Pancreas (tissue), 10 donors: ENCODE measurements around the gene MEX3C. TPM values are rescaled to one million over a fixed set of nuclear protein-coding genes. Genes with fewer than 3 reads are reported as not detected.

Experiments
- ATAC-seq, 4 donors: fragments of 200-7000 bp; cut with Tn5 transposase; one replicate each; pipeline versions ENCODE4 v1.8.0 to v1.9.1; 2020; ENCODE audit warnings: mild to moderate bottlenecking in 4 of 4, moderate library complexity in 4 of 4
- DNase-seq, 6 donors: peaks; one replicate each; pipeline ENCODE4 v3.0.0-alpha.2; 2020
- FAIRE-seq: peaks from 2 replicates; lab custom pipeline; 2012; peaks lifted over from hg19 to GRCh38; lab: Jason Lieb, UNC
- H3K27ac ChIP-seq, 4 donors: fragments of 200-600 bp; sonication (generic); 1 replicate in 3 of 4; 2 replicates in 1 of 4; pipeline versions ENCODE4 v1.5.0 to v1.8.0; 2020
- H3K27me3 ChIP-seq, 4 donors: fragments of 200-600 bp; one replicate each; pipeline ENCODE4 v1.8.0; 2021
- H3K36me3 ChIP-seq, 3 donors: fragments of 200-600 bp; sonication (generic) in 1 of 3; one replicate each; pipeline versions ENCODE4 v1.5.0 to v1.8.0; 2020 to 2021
- H3K4me1 ChIP-seq, 3 donors: fragments of 200-600 bp; one replicate each; pipeline ENCODE4 v1.8.0; 2021
- H3K4me3 ChIP-seq, 4 donors: fragments of 200-600 bp; sonication (generic) in 2 of 4; one replicate each; pipeline versions ENCODE4 v1.5.0 to v1.8.0; 2020 to 2021
- H3K9me3 ChIP-seq, 4 donors: fragments of 200-600 bp; one replicate each; pipeline ENCODE4 v1.8.0; 2021
- CTCF ChIP-seq, 4 donors: fragments of 200-600 bp; sonication (generic) in 3 of 4; IDR thresholded peaks; one replicate each; pipeline versions ENCODE4 v1.5.0 to v1.8.0; 2021; ENCODE audit warnings: antibody characterized with exemption in 4 of 4
- WGBS, 2 donors: extraction: QIAGEN DNeasy Blood & Tissue Kit; methylation state at CpG; one replicate each; pipeline ENCODE4 v1.1.7; 2013; 5-methylcytosine and 5-hydroxymethylcytosine counted together
- intact Hi-C, 3 donors: fragments of 100-400 bp; cut with DNase I; formaldehyde crosslinking; loops; one replicate each; pipeline versions ENCODE4 v1.11.1 to v1.14.2; 2022
- polyA plus RNA-seq, 2 donors: library from polyadenylated mRNA; stranded (reverse); fragments of 200-250 nt; gene quantifications; one replicate each; pipeline ENCODE4 v1.2.3, GENCODE V29; 2013
- total RNA-seq, 6 donors: library from RNA; stranded (reverse); fragmentation: NEBNext Ultra II Directional in 4 of 6; extraction: Animal tissue kit (Norgen Biotek cat#: 25700) in 4 of 6; gene quantifications; one replicate each; pipeline versions ENCODE4 v1.2.1 to v1.2.4, GENCODE V29; 2021 to 2023
- donor health status: healthy with polysubstance abuse.
- donor health status: DM: no; HTN: no; CAD: no; lungs with moderate emphysema.
- donor health status: DM: no; HTN: no; CAD: no.
- donor health status: control.
- donor health status: control.
- donor health status: Bipolar disorder and iron deficiency.
- donor health status: DM: yes; HTN: yes; CAD: no.
- donor health status: DM: no; HTN: no; CAD: no.
- donor health status: DM: no; HTN: no; CAD: no.
- donor health status: DM: yes; HTN: yes; CAD: no.

MEX3C gene
- total and polyA plus RNA-seq, 8 donors: 4.2 to 18.6 (median 9.8) TPM

- no peaks in the 10 kb centered on the region for H3K27me3 ChIP-seq
- no peak for TF ChIP-seq CTCF (IDR thresholded peaks at IDR 0.05)
- H3K27ac ChIP-seq: no peak overlapping the region
- FAIRE-seq: no peak
- intact Hi-C loops: no loop called here
- no peaks in the 10 kb centered on the region for H3K9me3 ChIP-seq
- whole genome bisulfite sequencing, 2 donors: 84 to 88% methylated on average over 6 of the region's 6 CpGs
- H3K4me1 ChIP-seq: no peaks in the 10 kb centered on the region
- no peak overlapping the region for H3K4me3 ChIP-seq
- no peak for DNase-seq
- no peak for ATAC-seq
- H3K36me3 ChIP-seq: no peaks in the 10 kb centered on the region
These were observed 47.3 kb downstream of the MEX3C start for GRCh38 chr18:51150113-51150700.

- no peak for FAIRE-seq
- H3K36me3 ChIP-seq: no peaks in the 10 kb centered on the region
- TF ChIP-seq CTCF (IDR thresholded peaks at IDR 0.05): no peak
- ATAC-seq: no peak
- H3K4me3 ChIP-seq: no peak overlapping the region
- no peak overlapping the region for H3K27ac ChIP-seq
- no peaks in the 10 kb centered on the region for H3K27me3 ChIP-seq
- 92 to 94% methylated on average over 4 of the region's 4 CpGs for WGBS, 2 donors
- H3K9me3 ChIP-seq: no peaks in the 10 kb centered on the region
- no peak for DNase-seq
- H3K4me1 ChIP-seq: no peaks in the 10 kb centered on the region
- intact Hi-C loops: no loop called here
These were observed 47.8 kb downstream of the MEX3C start for GRCh38 chr18:51149670-51150069.

- DNase-seq (no peak), FAIRE-seq (no peak), ATAC-seq (no peak)
- no peaks in the 10 kb centered on the region for H3K27me3 ChIP-seq
- WGBS, 2 donors: 65 to 67% methylated on average over 4 of the region's 4 CpGs
- no peak overlapping the region for H3K27ac ChIP-seq
- H3K36me3 ChIP-seq: no peaks in the 10 kb centered on the region
- no peak overlapping the region for H3K4me3 ChIP-seq
- intact Hi-C loops: no loop called here
- no peaks in the 10 kb centered on the region for H3K4me1 ChIP-seq
- no peak for TF ChIP-seq CTCF (IDR thresholded peaks at IDR 0.05)
- no peaks in the 10 kb centered on the region for H3K9me3 ChIP-seq
These were observed 50.6 kb downstream of the MEX3C start for GRCh38 chr18:51146909-51147308.

GRCh38 chr18:51138936-51139335 is 58.5 kb downstream of the MEX3C start:
- DNase-seq (no peak), FAIRE-seq (no peak), ATAC-seq (no peak)
- Histone ChIP-seq H3K27ac (no peak overlapping the region), H3K36me3 (no peaks in the 10 kb centered on the region), H3K27me3 (no peaks in the 10 kb centered on the region), H3K4me3 (no peak overlapping the region), H3K9me3 (no peaks in the 10 kb centered on the region), H3K4me1 (no peaks in the 10 kb centered on the region)
- 92 to 94% methylated on average over 8 of the region's 8 CpGs for WGBS, 2 donors
- TF ChIP-seq CTCF (IDR thresholded peaks at IDR 0.05): no peak
- intact Hi-C loops: no loop called here

- WGBS, 2 donors: 86 to 94% methylated on average over 7 of the region's 7 CpGs
- H3K27ac ChIP-seq: no peak overlapping the region
- H3K36me3 ChIP-seq: no peaks in the 10 kb centered on the region
- no peak for TF ChIP-seq CTCF (IDR thresholded peaks at IDR 0.05)
- no peaks in the 10 kb centered on the region for H3K4me1 ChIP-seq
- intact Hi-C loops: no loop called here
- no peak for ATAC-seq
- no peak overlapping the region for H3K4me3 ChIP-seq
- H3K27me3 ChIP-seq: no peaks in the 10 kb centered on the region
- FAIRE-seq: no peak
- DNase-seq: no peak
- no peaks in the 10 kb centered on the region for H3K9me3 ChIP-seq
These were observed 59.6 kb downstream of the MEX3C start for GRCh38 chr18:51137891-51138290.
